GDM1 (cell line): Measurements from ENCODE around the gene EXOC4.
"Not testable (repeated sequence)": the region's sequence is repeated elsewhere in the genome, so short reads cannot be mapped to it uniquely, and the experiment has no call there.

ENCODE experiments used
- DNase-seq: peaks from one replicate; lab custom pipeline; 2025; lab: John Stamatoyannopoulos, UW

Gene EXOC4

GRCh38 chr7:133983685-133984419, 731.0 kb downstream of the EXOC4 start:
- no peak for DNase-seq

- no peak for DNase-seq
These were observed 732.4 kb downstream of the EXOC4 start for GRCh38 chr7:133985300-133985699.

- no peak for DNase-seq
These were observed 734.7 kb downstream of the EXOC4 start for GRCh38 chr7:133987582-133987981.

GRCh38 chr7:133993547-133993946, 740.7 kb downstream of the EXOC4 start:
- DNase-seq: no peak

- not testable (repeated sequence) for DNase-seq
These were observed 741.2 kb downstream of the EXOC4 start for GRCh38 chr7:133994100-133994499.

- no peak for DNase-seq
These were observed 744.6 kb downstream of the EXOC4 start for GRCh38 chr7:133997463-133997862.

- DNase-seq: no peak
These were observed 746.3 kb downstream of the EXOC4 start for GRCh38 chr7:133999178-133999577.

GRCh38 chr7:134004829-134005505, 752.1 kb downstream of the EXOC4 start:
- DNase-seq: no peak

- DNase-seq: no peak
These were observed 756.6 kb downstream of the EXOC4 start for GRCh38 chr7:134009314-134010110.

GRCh38 chr7:134013249-134013648, 760.4 kb downstream of the EXOC4 start:
- no peak for DNase-seq

- no peak for DNase-seq
These were observed 762.1 kb downstream of the EXOC4 start for GRCh38 chr7:134014935-134015334.

GRCh38 chr7:134016223-134016941, 763.5 kb downstream of the EXOC4 start:
- DNase-seq: no peak

- DNase-seq: no peak
These were observed 764.0 kb downstream of the EXOC4 start for GRCh38 chr7:134016942-134017303.

- no peak for DNase-seq
These were observed 765.4 kb downstream of the EXOC4 start for GRCh38 chr7:134018306-134018705.

GRCh38 chr7:134019251-134019650, 766.4 kb downstream of the EXOC4 start:
- DNase-seq: no peak

- DNase-seq: no peak
These were observed 769.0 kb downstream of the EXOC4 start for GRCh38 chr7:134021836-134022235.

GRCh38 chr7:134022286-134022911, 769.5 kb downstream of the EXOC4 start:
- DNase-seq: no peak

GRCh38 chr7:134024739-134025138, 771.9 kb downstream of the EXOC4 start:
- DNase-seq: no peak

- no peak for DNase-seq
These were observed 776.0 kb downstream of the EXOC4 start for GRCh38 chr7:134028853-134029252.

- no peak for DNase-seq
These were observed 776.9 kb downstream of the EXOC4 start for GRCh38 chr7:134029743-134030142.

- DNase-seq: no peak
These were observed 777.6 kb downstream of the EXOC4 start for GRCh38 chr7:134030460-134030865.
